GM10266 (cell line): Measurements from ENCODE around the gene TARS3.

Source experiments
- DNase-seq: peaks from one replicate; pipeline ENCODE4 v3.0.0; 2012; ENCODE audit errors: extremely low spot score
- TF ChIP-seq, protein P1 (sequence below): IDR thresholded peaks from 2 replicates; pipeline ENCODE4 v1.5.1; 2012; ENCODE audit warnings: mild to moderate bottlenecking, low read depth; ENCODE audit not compliant: control insufficient read depth, insufficient read depth; ENCODE audit errors: missing control alignments

Gene TARS3

DNA sequence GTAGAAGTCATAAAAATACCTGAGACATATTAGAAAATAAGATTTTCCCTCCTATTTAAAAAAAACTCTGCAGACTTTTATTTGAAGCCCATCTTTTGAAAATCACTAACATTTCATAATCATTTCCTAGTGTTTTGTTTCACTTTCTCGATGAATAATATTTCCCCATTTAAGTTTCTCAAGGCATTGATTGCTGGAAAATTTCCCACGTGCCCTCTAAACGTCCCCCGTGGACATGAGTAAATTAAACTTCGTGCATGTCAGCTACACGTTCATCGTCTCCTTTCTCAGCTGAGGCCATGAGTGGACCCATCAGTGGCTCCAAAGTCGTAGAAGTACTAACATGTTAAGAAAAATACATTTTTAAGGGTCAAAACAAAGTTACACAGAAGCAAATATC lies 70.1 kb downstream of the TARS3 start:
- no peak for DNase-seq
- TF ChIP-seq, protein P1, sequence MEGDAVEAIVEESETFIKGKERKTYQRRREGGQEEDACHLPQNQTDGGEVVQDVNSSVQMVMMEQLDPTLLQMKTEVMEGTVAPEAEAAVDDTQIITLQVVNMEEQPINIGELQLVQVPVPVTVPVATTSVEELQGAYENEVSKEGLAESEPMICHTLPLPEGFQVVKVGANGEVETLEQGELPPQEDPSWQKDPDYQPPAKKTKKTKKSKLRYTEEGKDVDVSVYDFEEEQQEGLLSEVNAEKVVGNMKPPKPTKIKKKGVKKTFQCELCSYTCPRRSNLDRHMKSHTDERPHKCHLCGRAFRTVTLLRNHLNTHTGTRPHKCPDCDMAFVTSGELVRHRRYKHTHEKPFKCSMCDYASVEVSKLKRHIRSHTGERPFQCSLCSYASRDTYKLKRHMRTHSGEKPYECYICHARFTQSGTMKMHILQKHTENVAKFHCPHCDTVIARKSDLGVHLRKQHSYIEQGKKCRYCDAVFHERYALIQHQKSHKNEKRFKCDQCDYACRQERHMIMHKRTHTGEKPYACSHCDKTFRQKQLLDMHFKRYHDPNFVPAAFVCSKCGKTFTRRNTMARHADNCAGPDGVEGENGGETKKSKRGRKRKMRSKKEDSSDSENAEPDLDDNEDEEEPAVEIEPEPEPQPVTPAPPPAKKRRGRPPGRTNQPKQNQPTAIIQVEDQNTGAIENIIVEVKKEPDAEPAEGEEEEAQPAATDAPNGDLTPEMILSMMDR, result no peak

DNA sequence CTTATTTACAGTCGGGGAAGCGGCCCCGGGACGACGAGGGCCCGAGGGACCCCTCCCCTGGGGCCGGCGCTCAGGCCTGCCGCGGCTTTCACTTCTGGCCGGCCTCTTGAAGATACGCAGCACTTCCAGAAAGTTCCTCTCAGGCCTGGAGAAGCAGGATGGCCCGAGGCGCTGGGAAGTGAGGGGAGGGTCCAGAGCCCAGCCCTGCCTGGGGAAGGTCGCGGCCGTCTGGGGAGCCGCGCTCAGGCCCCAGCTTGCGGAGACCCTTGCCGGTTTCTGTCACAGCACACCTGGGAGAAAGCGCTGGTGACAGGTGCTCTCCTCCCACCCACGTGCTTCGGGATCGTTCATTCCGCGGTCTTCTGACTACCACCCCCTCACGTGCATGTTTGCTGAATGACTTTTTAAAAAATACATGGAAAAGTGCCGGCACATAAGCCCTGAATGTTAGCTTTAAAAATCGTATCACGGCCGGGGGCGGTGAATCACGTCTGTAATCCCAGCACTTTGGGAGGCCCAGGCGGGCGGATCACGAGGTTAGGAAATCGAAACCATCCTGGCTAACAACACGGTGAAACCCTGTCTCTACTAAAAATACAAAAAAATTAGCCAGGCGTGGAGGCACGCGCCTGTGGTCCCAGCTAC lies 71.4 kb downstream of the TARS3 start:
- TF ChIP-seq, protein P1, result no peak
- DNase-seq, result no peak

- peak; percentile 95 for DNase-seq
- TF ChIP-seq, protein P1, result peak; percentile 66
Observed at GRCh38 chr15:101652098-101652785, 72.0 kb downstream of the TARS3 start, which contains the start of gene TM2D3. Gene TM2D3 (minus strand): TSS chr15:101652381. CDS start chr15:101652361, 20 bp downstream.

DNA sequence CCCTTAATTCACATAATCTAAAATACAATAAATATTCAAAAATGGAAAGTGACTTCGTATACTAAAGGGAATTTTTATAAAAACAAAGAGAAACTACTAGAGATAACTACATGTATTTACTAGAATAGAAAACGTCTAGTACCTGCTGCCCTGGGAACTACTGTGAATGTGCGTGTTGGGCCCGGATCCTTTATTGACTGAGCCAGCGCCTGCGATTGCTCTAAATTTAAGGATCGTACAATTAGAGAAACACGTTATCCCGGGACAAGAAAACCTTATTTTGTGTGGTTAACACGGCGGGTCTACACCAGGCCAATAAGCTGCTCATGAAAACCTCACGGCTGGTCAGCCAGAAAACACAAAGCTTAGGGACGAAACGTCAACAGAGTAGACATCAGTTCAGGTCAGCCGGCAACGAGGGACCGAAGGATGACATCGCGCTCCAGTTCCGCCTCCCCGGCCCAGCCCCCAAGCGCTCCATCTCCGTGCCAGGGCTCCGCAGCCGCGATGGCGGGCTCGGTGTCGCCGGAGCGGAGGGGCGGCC lies 72.6 kb downstream of the TARS3 start:
- TF ChIP-seq, protein P1, result no peak
- DNase-seq, result no peak

DNA sequence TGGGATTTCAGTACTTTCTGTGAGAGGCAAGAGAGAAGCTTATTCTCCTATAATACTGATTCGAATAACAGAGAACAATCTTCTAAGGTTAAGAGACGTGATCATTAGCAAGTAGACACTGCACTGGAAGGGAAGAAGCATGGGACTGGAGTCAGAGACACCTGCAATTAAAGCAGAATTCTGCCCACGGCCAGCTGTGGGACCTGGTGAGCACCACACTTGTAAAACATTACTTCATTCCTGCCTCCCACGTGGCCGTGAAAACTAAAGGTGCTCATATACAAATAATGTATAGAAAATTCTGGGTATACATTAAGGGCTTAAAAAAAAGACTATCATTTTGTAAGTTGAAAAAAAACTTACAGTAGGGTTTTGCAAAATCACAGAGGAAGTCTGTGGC lies 74.1 kb downstream of the TARS3 start:
- TF ChIP-seq, protein P1, result no peak
- no peak for DNase-seq

GRCh38 chr15:101648356-101648755 lies 75.9 kb downstream of the TARS3 start:
- no peak for DNase-seq
- TF ChIP-seq, protein P1, result no peak

- DNase-seq, result no peak
- TF ChIP-seq, protein P1, result no peak
Observed at GRCh38 chr15:101647251-101647650, 77.0 kb downstream of the TARS3 start.
